Common myeloid progenitor, CD34-positive (primary cell): ENCODE results near the gene PPEF1.

Experiments used
- CTCF ChIA-PET: fragments of 350-600 bp; sonication (Branson Sonifier 250); formaldehyde crosslinking; loops from one replicate; lab custom pipeline; 2021; ENCODE audit warnings: antibody characterized with exemption; lab: Charles Lee
- POLR2A ChIA-PET: fragments of 350-600 bp; sonication (Branson Sonifier 250); formaldehyde crosslinking; loops from one replicate; lab custom pipeline; 2021; ENCODE audit warnings: antibody characterized with exemption; lab: Charles Lee
- DNase-seq, 3 donors: peaks; one replicate each; pipeline versions ENCODE4 v3.0.0 to v3.0.0-alpha.2; 2013
- H3K27ac ChIP-seq, 2 experiments: 1 replicate in 1 of 2; 2 replicates in 1 of 2; pipeline ENCODE4 v1.7.0; 2013; ENCODE audit warnings: inconsistent platforms in 2 of 2, low read length in 2 of 2, mild to moderate bottlenecking in 2 of 2, low read depth in 1 of 2, moderate library complexity in 1 of 2; ENCODE audit not compliant: severe bottlenecking in 2 of 2, insufficient read depth in 1 of 2, poor library complexity in 1 of 2
- H3K27me3 ChIP-seq, 5 experiments: replicated peaks in 2 of 5; 1 replicate in 3 of 5; 2 replicates in 2 of 5; pipeline versions ENCODE4 v1.6.1 to v1.7.0; 2013; ENCODE audit warnings: low read length in 4 of 5, mild to moderate bottlenecking in 2 of 5, moderate library complexity in 2 of 5, inconsistent platforms in 1 of 5; ENCODE audit not compliant: insufficient read depth in 5 of 5, control insufficient read depth in 4 of 5
- H3K36me3 ChIP-seq, 4 experiments: 1 replicate in 2 of 4; 2 replicates in 2 of 4; pipeline versions ENCODE4 v1.6.1 to v1.7.0; 2013; ENCODE audit warnings: low read length in 3 of 4, control low read depth in 1 of 4, mild to moderate bottlenecking in 1 of 4; ENCODE audit not compliant: control insufficient read depth in 4 of 4, insufficient read depth in 4 of 4
- H3K4me1 ChIP-seq, 4 experiments: 1 replicate in 3 of 4; 2 replicates in 1 of 4; pipeline versions ENCODE4 v1.6.1 to v1.7.1; 2013; ENCODE audit warnings: low read length in 3 of 4, mild to moderate bottlenecking in 3 of 4, control low read depth in 1 of 4, inconsistent platforms in 1 of 4, moderate library complexity in 1 of 4; ENCODE audit not compliant: control insufficient read depth in 4 of 4, insufficient read depth in 4 of 4; ENCODE audit errors: control extremely low read depth in 1 of 4
- H3K4me3 ChIP-seq, 7 experiments: 1 replicate in 4 of 7; 2 replicates in 3 of 7; pipeline versions ENCODE4 v1.5.1 to v1.7.0; 2013; ENCODE audit warnings: mild to moderate bottlenecking in 7 of 7, low read length in 6 of 7, moderate library complexity in 6 of 7, inconsistent platforms in 2 of 7, low read depth in 2 of 7, control low read depth in 1 of 7; ENCODE audit not compliant: insufficient read depth in 4 of 7, control insufficient read depth in 1 of 7; ENCODE audit errors: extremely low read depth in 1 of 7
- H3K9me3 ChIP-seq, 5 experiments: 1 replicate in 4 of 5; 2 replicates in 1 of 5; pipeline versions ENCODE4 v1.6.1 to v1.7.1; 2013; ENCODE audit warnings: low read length in 4 of 5, mild to moderate bottlenecking in 2 of 5, inconsistent platforms in 1 of 5, low read depth in 1 of 5, moderate library complexity in 1 of 5; ENCODE audit not compliant: control insufficient read depth in 4 of 5, insufficient read depth in 2 of 5; ENCODE audit errors: control extremely low read depth in 1 of 5
- WGBS: methylation state at CpG from one replicate; pipeline ENCODE4 v1.1.5; 2013; ENCODE audit not compliant: insufficient coverage; 5-methylcytosine and 5-hydroxymethylcytosine counted together

The PPEF1 gene

GRCh38 chrX:18674417-18674787 lies 33.0 kb upstream of the PPEF1 start:
- H3K9me3 ChIP-seq: no peaks in the 10 kb centered on the region
- H3K4me1 ChIP-seq: peaks cover 0 to 19% (median 1%) of the 10 kb centered on the region in 4 experiments
- no peaks in the 10 kb centered on the region for H3K36me3 ChIP-seq
- CTCF ChIA-PET: no interaction called here
- no peak for DNase-seq
- peak overlapping the region in 1 of 2 experiments; percentile 49 for H3K27ac ChIP-seq
- H3K4me3 ChIP-seq: peak overlapping the region; percentile 44 to 79 (median 67)
- POLR2A ChIA-PET: no interaction called here
- 41% methylated on average over 11 of the region's 19 CpGs for WGBS
- peaks cover 0 to 10% (median 0%) of the 10 kb centered on the region in 5 experiments for H3K27me3 ChIP-seq

DNA sequence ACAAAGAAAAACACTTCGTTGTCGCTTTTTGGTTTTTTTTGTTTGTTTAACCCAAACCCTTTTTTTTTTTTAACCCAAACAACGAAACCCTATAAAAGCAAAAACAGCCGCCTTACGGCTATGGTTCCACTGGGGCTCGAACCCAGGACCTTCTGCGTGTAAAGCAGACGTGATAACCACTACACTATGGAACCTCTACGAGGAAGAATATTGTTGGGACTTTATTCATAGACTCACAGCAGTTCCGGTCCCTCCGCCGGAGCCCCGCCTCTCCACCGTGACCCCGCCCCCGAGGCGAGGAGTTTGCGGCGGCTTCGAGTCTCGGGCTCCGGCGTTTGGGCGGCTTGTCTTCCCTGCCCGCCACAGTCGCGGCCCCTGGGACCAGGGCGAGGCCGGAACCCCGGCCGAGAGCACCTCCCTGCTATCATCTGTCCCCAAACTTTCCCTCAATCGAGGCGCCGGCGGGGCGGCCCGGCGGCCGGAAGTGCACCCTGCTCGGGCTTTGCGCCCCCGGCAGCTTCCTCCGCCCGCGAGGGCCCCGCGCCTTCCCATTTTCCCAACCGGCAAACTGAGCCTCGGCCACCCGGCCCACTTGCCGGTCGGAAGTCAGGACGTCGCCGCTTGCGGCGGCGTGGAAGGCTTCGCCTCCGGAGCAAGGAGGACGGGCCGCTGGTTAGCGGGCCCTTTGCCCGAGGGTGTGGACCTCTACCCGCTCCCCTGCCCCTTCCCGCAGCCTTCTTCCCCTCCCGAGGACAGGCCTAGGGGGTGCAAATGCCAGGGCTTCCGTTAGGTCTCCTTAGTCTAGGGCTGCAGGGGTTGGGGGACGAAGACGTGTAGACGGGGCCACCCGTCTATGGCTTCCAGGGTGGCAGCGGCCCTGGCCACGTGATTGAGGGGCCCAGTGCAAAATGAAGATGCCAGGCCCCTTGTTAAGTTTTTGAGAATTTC lies 32.4 kb upstream of the PPEF1 start:
- DNase-seq: peak; percentile 60 to 83 (median 79)
- H3K27me3 ChIP-seq: peaks cover 0 to 10% (median 0%) of the 10 kb centered on the region in 5 experiments
- 26% methylated on average over 49 of the region's 74 CpGs for WGBS
- POLR2A ChIA-PET: no interaction called here
- peak overlapping the region; percentile 46 to 79 (median 67) for H3K4me3 ChIP-seq
- peak overlapping the region in 1 of 2 experiments; percentile 61 for H3K27ac ChIP-seq
- no peaks in the 10 kb centered on the region for H3K9me3 ChIP-seq
- H3K36me3 ChIP-seq: no peaks in the 10 kb centered on the region
- peaks cover 0 to 19% (median 1%) of the 10 kb centered on the region in 4 experiments for H3K4me1 ChIP-seq
- CTCF ChIA-PET: no interaction called here

GRCh38 chrX:18676050-18676449 lies 31.4 kb upstream of the PPEF1 start:
- ChIA-PET CTCF (no interaction called here), POLR2A (no interaction called here)
- no peaks in the 10 kb centered on the region for H3K9me3 ChIP-seq
- H3K27ac ChIP-seq: no peak overlapping the region
- 83% methylated on average over 4 of the region's 10 CpGs for WGBS
- no peaks in the 10 kb centered on the region for H3K36me3 ChIP-seq
- H3K27me3 ChIP-seq: peaks cover 0 to 10% (median 0%) of the 10 kb centered on the region in 5 experiments
- DNase-seq: no peak
- H3K4me3 ChIP-seq: no peak overlapping the region
- H3K4me1 ChIP-seq: peaks cover 0 to 19% (median 1%) of the 10 kb centered on the region in 4 experiments

DNA sequence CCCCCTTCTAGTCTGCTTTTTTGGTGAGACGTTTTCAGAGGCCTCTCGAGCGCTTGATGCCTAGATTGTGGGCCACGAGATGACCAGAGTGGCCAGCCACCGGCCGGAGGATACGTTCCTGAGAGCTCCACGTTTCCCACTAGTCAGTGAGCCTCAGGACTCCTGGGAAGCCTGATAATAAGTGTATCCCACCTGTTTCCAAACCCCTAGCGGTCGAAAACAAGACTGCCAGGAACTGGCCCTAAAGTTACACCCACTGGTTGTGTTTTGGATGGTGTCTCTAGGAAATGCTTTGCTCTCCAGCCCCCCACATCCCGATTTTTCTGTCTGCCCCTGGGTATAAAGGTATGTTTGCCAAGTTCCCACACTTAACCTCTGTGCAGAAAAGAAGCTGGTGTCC lies 31.0 kb upstream of the PPEF1 start:
- ChIA-PET CTCF (no interaction called here), POLR2A (no interaction called here)
- Histone ChIP-seq H3K4me1 (peaks cover 0 to 19% (median 1%) of the 10 kb centered on the region in 4 experiments), H3K27ac (no peak overlapping the region), H3K27me3 (peaks cover 0 to 10% (median 0%) of the 10 kb centered on the region in 5 experiments), H3K36me3 (no peaks in the 10 kb centered on the region), H3K4me3 (no peak overlapping the region), H3K9me3 (no peaks in the 10 kb centered on the region)
- 77% methylated on average over 8 of the region's 11 CpGs for WGBS
- DNase-seq: no peak

- Histone ChIP-seq H3K9me3 (no peaks in the 10 kb centered on the region), H3K36me3 (no peaks in the 10 kb centered on the region), H3K27me3 (peaks cover 0 to 10% (median 0%) of the 10 kb centered on the region in 5 experiments), H3K4me3 (peak overlapping the region in 1 of 7 experiments; percentile 23), H3K4me1 (peaks cover 0 to 19% (median 1%) of the 10 kb centered on the region in 4 experiments), H3K27ac (no peak overlapping the region)
- ChIA-PET POLR2A (interaction anchor here (0.6 kb wide), 2 partner anchors 53 to 85 kb away, joined by 3 read pairs; no protein-coding TSS in a partner anchor), CTCF (interaction anchor here (0.7 kb wide), 1 partner anchor 244 kb away, joined by 3 read pairs; no protein-coding TSS in a partner anchor)
- WGBS: 32% methylated on average over 9 of the region's 17 CpGs
- DNase-seq: peak; percentile 64 to 90 (median 89)
Measured at GRCh38 chrX:18677161-18677869, 30.1 kb upstream of the PPEF1 start.

GRCh38 chrX:18681996-18682395 lies 25.4 kb upstream of the PPEF1 start:
- Histone ChIP-seq H3K36me3 (no peaks in the 10 kb centered on the region), H3K27me3 (no peaks in the 10 kb centered on the region), H3K4me3 (no peak overlapping the region), H3K4me1 (peaks cover 0 to 6% (median 1%) of the 10 kb centered on the region in 4 experiments), H3K9me3 (no peaks in the 10 kb centered on the region), H3K27ac (no peak overlapping the region)
- no peak for DNase-seq
- POLR2A ChIA-PET: no interaction called here
- CTCF ChIA-PET: no interaction called here
- 90% methylated on average over 6 of the region's 6 CpGs for WGBS
